Measurements from ENCODE around the gene FAM107B. TPM values are rescaled to one million over a fixed set of nuclear protein-coding genes. Genes with fewer than 3 reads are reported as not detected.

The FAM107B gene
- total RNA-seq, 1 experiment from 2014 or later = 24.5 TPM

DNA sequence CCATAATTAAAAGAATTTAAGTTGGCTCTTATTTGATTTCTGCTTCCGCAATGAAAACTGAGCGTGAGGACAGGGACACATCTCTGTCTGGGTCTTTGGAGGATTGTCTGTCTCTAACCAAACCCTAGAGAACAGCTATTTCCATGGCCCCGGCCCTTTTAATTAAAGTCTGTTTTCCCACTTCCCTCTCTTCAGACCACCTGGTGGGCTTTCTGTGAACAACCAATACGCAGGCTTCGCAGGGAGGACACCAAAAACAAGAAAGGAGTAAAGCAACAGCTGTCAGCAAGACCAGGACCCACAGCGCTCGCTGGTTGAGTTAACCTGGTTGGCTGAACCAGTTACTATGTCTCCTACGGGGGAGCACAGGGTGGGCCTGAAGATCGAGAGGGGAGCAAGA lies 226.9 kb downstream of the FAM107B start:
- Histone ChIP-seq H4K20me1 (ENCODE audit: control insufficient read depth, insufficient read depth, insufficient read length) (no peaks in the 10 kb centered on the region), H3K27me3 (ENCODE audit: insufficient read depth, low read length) (no peaks in the 10 kb centered on the region), H3K4me1 (ENCODE audit: insufficient read depth, low read length) (no peaks in the 10 kb centered on the region; the same call in 1 of the 2 replicates), H3K79me1 (ENCODE audit: insufficient read depth, low read depth, low read length, poor library complexity, severe bottlenecking) (no peaks in the 10 kb centered on the region), H3K27ac (ENCODE audit: insufficient read length, low read depth, low read length) (no peak overlapping the region), H2AK5ac (ENCODE audit: insufficient read length, low read length) (no peak overlapping the region), H3K9me3 (ENCODE audit: control insufficient read depth, low read depth, low read length) (no peaks in the 10 kb centered on the region), H4K5ac (ENCODE audit: insufficient read length, low read depth, low read length) (no peak overlapping the region), H2BK20ac (ENCODE audit: low read depth, low read length, poor library complexity, severe bottlenecking) (no peak overlapping the region), H3T11ph (ENCODE audit: low read length) (no peak overlapping the region), H3K14ac (ENCODE audit: insufficient read depth, low read length) (no peak overlapping the region), H4K91ac (ENCODE audit: insufficient read length, low read depth, low read length) (no peak overlapping the region), H3K9ac (ENCODE audit: extremely low read depth, insufficient read length, low read length) (no peak overlapping the region), H3K4me2 (ENCODE audit: insufficient read depth, insufficient read length, low read length) (no peak overlapping the region), H2BK12ac (ENCODE audit: insufficient read length, low read depth, low read length) (no peak overlapping the region), H2BK15ac (ENCODE audit: low read depth, low read length) (no peak overlapping the region), H3K23ac (ENCODE audit: insufficient read length, low read depth, low read length) (no peak overlapping the region), H3K56ac (ENCODE audit: insufficient read length, low read depth, low read length) (no peak overlapping the region), H3K4ac (ENCODE audit: low read depth, low read length) (no peak overlapping the region), H2BK120ac (ENCODE audit: low read depth, low read length, poor library complexity, severe bottlenecking) (no peak overlapping the region), H3K23me2 (ENCODE audit: insufficient read length, low read depth, low read length, poor library complexity, severe bottlenecking) (no peaks in the 10 kb centered on the region), H2BK5ac (ENCODE audit: insufficient read length, low read length) (no peak overlapping the region), H3K18ac (ENCODE audit: insufficient read length, low read depth, low read length) (no peak overlapping the region), H4K8ac (replicated peaks; ENCODE audit: insufficient read length, low read depth, low read length) (no peak overlapping the region), H3K79me2 (ENCODE audit: insufficient read depth, low read length) (no peaks in the 10 kb centered on the region), H2AFZ (ENCODE audit: low read length) (no peak overlapping the region)
- no peaks in the 10 kb centered on the region for H3K27me3 Mint-ChIP-seq (ENCODE audit: low read depth)
- peaks cover 25 to 26% of the 10 kb centered on the region in 2 experiments for H3K4me1 Mint-ChIP-seq
- H3K36me3 Mint-ChIP-seq (ENCODE audit: insufficient read depth in 1 of 3, low read depth in 3 of 3) = peaks cover 0 to 2% (median 1%) of the 10 kb centered on the region in 3 experiments; a peak in 3 of 7 replicates
- H3K27ac Mint-ChIP-seq = peak overlapping the region in 2 of 3 experiments; percentile 90 to 97; a peak in 5 of 7 replicates
- H3K9me3 Mint-ChIP-seq = no peaks in the 10 kb centered on the region
- WGBS (ENCODE audit: extremely low coverage, insufficient read length, low lambda C conversion rate) = no CpG with 5 or more reads among the region's 9 CpGs
- TF ChIP-seq, protein P1, sequence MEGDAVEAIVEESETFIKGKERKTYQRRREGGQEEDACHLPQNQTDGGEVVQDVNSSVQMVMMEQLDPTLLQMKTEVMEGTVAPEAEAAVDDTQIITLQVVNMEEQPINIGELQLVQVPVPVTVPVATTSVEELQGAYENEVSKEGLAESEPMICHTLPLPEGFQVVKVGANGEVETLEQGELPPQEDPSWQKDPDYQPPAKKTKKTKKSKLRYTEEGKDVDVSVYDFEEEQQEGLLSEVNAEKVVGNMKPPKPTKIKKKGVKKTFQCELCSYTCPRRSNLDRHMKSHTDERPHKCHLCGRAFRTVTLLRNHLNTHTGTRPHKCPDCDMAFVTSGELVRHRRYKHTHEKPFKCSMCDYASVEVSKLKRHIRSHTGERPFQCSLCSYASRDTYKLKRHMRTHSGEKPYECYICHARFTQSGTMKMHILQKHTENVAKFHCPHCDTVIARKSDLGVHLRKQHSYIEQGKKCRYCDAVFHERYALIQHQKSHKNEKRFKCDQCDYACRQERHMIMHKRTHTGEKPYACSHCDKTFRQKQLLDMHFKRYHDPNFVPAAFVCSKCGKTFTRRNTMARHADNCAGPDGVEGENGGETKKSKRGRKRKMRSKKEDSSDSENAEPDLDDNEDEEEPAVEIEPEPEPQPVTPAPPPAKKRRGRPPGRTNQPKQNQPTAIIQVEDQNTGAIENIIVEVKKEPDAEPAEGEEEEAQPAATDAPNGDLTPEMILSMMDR (conservative IDR thresholded peaks at IDR 0.05) = peak; percentile 51
- H3K4me3 Mint-ChIP-seq = peak overlapping the region in 1 of 2 experiments; percentile 10; a peak in 1 of 5 replicates
- DNase-seq = no peak

Measured in H9 (cell line).